Nephron (organoid): Measurements from ENCODE around the gene STX16.

Experiments used
- H3K27ac Mint-ChIP-seq, 3 experiments: 2 replicates each; pipeline ENCODE4 v1.8.0; 2020; ENCODE audit warnings: mixed read lengths in 3 of 3, mild to moderate bottlenecking in 2 of 3, moderate library complexity in 1 of 3
- H3K27me3 Mint-ChIP-seq: 2 replicates; pipeline ENCODE4 v1.8.0; 2021; ENCODE audit warnings: low read depth, mild to moderate bottlenecking, moderate library complexity, mixed read lengths
- H3K36me3 Mint-ChIP-seq: 2 replicates; pipeline ENCODE4 v1.8.0; 2020; ENCODE audit warnings: low read depth, mixed read lengths
- H3K4me1 Mint-ChIP-seq: 2 replicates; pipeline ENCODE4 v1.8.0; 2020; ENCODE audit warnings: mixed read lengths
- H3K4me3 Mint-ChIP-seq, 3 experiments: 2 replicates each; pipeline ENCODE4 v1.8.0; 2020; ENCODE audit warnings: mild to moderate bottlenecking in 3 of 3, mixed read lengths in 3 of 3, moderate library complexity in 2 of 3
- H3K9me3 Mint-ChIP-seq: 2 replicates; pipeline ENCODE4 v1.8.0; 2020; ENCODE audit warnings: mixed read lengths
- TF ChIP-seq, protein P1 (sequence below), 3 experiments: fragments of 200-600 bp; sonication (generic); IDR thresholded peaks; one replicate each; pipeline ENCODE4 v1.5.0; 2021; ENCODE audit warnings: antibody characterized with exemption in 3 of 3; ENCODE audit not compliant: unreplicated experiment in 3 of 3

STX16 gene

DNA sequence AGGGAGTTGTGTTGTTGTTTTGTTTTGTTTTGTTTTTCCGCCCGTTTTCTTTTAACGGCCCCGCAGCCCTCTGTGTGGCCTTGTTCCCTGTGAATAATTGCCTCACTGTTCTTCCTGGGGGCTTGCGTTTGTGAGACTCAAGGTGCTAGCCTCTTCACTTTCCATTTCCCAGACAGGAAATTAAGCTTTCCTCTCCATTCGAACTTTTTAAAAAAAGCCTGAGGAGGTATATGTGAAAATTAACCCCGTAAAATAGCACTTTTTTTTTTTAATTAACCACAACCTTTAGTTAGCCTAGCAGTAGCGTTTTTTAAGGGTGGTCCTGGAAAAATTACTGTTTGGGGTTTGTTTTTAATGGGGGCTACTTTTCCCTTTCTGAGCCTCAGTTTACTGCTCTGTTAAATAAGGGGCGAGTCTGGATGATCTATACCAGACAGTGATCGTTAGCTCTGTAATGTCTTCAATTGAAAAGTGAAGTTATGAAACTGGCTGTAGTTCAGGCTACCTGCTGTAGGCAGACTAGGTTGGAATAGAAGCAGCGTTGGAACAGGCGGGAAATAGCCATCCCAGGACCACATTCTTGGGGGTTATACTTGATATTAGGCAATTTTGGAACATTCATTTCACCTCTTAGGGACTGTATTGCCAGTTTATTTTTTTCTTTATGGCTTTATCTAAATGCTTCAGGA lies 1.7 kb downstream of the STX16 start:
- H3K9me3 Mint-ChIP-seq = no peaks in the 10 kb centered on the region
- H3K36me3 Mint-ChIP-seq = no peaks in the 10 kb centered on the region
- peaks cover 41% of the 10 kb centered on the region for H3K4me1 Mint-ChIP-seq
- TF ChIP-seq, protein P1, sequence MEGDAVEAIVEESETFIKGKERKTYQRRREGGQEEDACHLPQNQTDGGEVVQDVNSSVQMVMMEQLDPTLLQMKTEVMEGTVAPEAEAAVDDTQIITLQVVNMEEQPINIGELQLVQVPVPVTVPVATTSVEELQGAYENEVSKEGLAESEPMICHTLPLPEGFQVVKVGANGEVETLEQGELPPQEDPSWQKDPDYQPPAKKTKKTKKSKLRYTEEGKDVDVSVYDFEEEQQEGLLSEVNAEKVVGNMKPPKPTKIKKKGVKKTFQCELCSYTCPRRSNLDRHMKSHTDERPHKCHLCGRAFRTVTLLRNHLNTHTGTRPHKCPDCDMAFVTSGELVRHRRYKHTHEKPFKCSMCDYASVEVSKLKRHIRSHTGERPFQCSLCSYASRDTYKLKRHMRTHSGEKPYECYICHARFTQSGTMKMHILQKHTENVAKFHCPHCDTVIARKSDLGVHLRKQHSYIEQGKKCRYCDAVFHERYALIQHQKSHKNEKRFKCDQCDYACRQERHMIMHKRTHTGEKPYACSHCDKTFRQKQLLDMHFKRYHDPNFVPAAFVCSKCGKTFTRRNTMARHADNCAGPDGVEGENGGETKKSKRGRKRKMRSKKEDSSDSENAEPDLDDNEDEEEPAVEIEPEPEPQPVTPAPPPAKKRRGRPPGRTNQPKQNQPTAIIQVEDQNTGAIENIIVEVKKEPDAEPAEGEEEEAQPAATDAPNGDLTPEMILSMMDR (IDR thresholded peaks at IDR 0.05; ENCODE audit: unreplicated experiment in 3 of 3) = no peak
- peak overlapping the region; percentile 98 to 100 (median 99) for H3K4me3 Mint-ChIP-seq
- H3K27ac Mint-ChIP-seq = peak overlapping the region; percentile 95 to 99 (median 99)
- H3K27me3 Mint-ChIP-seq = no peaks in the 10 kb centered on the region

DNA sequence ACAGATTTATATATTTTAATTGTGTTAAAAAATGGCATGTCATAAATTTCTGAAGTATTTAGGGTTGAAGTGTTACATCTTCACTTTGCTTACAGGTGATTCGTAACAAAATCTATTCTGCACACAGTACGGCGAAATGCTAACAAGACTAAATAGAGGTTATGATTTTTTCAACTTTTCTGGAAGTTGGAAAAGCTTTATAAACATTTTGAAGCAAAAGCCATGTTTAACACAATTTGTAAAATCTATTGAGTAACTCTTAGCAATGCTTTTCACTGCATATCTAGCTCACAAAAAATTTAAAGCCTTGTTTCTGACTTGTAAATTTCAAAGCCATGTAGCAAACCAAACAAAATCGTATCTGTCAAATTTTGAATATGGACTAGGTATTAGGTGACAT lies 3.3 kb downstream of the STX16 start:
- no peaks in the 10 kb centered on the region for H3K36me3 Mint-ChIP-seq
- H3K4me3 Mint-ChIP-seq = peak overlapping the region in 2 of 3 experiments; percentile 39 to 73
- TF ChIP-seq, protein P1 (IDR thresholded peaks at IDR 0.05; ENCODE audit: unreplicated experiment in 3 of 3) = no peak
- peaks cover 46% of the 10 kb centered on the region for H3K4me1 Mint-ChIP-seq
- no peaks in the 10 kb centered on the region for H3K27me3 Mint-ChIP-seq
- no peak overlapping the region for H3K27ac Mint-ChIP-seq
- no peaks in the 10 kb centered on the region for H3K9me3 Mint-ChIP-seq

DNA sequence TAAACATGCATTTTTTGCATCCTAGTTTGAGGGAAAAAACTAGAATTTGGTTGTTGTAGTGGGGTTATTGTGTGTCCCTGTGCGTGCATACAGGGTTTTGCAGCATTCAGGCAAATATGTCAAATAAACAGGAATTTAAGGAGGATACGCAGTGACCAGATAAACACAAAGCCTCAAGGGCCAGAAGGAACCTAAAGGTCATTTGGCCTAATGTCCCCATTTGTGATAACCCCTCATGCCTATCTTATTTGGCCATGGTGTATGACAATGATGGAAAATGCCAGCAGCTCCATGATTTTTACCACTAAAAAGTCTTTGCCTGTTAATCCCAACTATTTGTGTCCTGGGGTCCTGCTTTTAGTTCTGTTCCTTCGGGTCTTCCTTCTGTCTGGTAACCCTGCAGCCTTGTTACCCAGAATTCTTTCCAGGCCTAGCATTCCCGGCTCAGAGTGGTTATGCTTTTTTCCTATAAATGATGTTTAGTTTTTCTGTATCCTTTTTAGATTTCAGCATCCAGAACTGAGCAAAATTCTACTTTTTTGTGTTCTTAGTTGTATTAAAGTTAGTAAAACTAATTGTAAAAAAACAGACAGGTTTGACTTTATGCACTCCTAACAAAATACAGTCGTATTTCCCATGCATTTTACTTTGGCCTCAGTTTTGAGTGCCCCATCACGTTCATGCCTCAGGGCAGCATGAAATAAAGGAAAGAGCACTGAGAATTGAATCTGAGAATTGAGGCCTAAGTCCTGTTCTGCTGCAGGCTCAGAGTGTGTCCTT lies 4.4 kb downstream of the STX16 start:
- no peak overlapping the region for H3K27ac Mint-ChIP-seq
- peaks cover 58% of the 10 kb centered on the region for H3K4me1 Mint-ChIP-seq
- no peaks in the 10 kb centered on the region for H3K9me3 Mint-ChIP-seq
- H3K27me3 Mint-ChIP-seq = no peaks in the 10 kb centered on the region
- TF ChIP-seq, protein P1 (IDR thresholded peaks at IDR 0.05; ENCODE audit: unreplicated experiment in 3 of 3) = no peak
- H3K36me3 Mint-ChIP-seq = no peaks in the 10 kb centered on the region
- peak overlapping the region; percentile 52 to 73 (median 54) for H3K4me3 Mint-ChIP-seq

DNA sequence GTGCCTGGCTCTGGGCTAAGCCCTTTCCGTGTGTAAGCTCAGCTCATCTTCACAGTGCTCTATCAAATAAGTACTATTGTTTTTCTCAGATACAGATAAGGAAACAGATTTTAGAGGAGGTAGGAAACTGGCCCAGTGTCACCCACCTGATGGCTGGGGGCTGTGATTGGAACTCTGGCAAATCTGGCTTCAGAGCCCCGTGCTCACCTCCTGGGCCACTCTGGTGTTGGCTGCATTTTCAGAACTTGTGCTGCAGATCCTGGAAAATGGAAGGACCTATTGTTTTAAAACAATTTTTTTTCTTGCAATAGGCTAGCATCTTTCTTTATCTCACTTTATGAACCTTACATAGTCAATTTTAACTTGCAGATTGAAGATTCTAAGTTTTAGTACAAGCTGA lies 5.7 kb downstream of the STX16 start:
- Mint-ChIP-seq H3K27ac (peak overlapping the region in 1 of 3 experiments; percentile 51), H3K4me1 (peaks cover 69% of the 10 kb centered on the region), H3K9me3 (no peaks in the 10 kb centered on the region), H3K36me3 (peaks cover 9% of the 10 kb centered on the region), H3K4me3 (peak overlapping the region; percentile 43 to 73 (median 52)), H3K27me3 (no peaks in the 10 kb centered on the region)
- TF ChIP-seq, protein P1 (IDR thresholded peaks at IDR 0.05; ENCODE audit: unreplicated experiment in 3 of 3) = no peak

DNA sequence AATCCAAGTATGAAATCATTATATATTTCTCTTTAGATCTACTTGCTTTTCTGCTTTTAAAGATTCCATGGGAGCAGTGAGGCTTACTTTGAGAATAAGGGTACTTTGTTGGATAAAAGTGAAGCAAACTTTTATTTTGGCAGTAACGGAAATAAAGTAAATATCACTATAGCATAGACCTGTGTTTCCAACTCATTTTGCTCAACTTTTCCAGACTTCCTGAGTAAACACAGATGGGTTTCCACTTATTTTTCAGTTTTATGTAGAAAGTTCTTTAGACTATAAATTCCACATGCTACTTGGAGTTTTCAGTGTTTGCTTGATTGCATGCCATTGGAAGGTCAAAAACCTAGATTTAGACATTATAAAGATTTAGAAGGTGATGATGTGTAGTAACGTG lies 6.2 kb downstream of the STX16 start:
- Mint-ChIP-seq H3K27me3 (no peaks in the 10 kb centered on the region), H3K9me3 (no peaks in the 10 kb centered on the region), H3K27ac (peak overlapping the region in 1 of 3 experiments; percentile 51), H3K4me3 (peak overlapping the region; percentile 43 to 73 (median 52)), H3K36me3 (peaks cover 12% of the 10 kb centered on the region), H3K4me1 (peaks cover 72% of the 10 kb centered on the region)
- TF ChIP-seq, protein P1 (IDR thresholded peaks at IDR 0.05; ENCODE audit: unreplicated experiment in 3 of 3) = no peak
